ENCODE results near the gene CT45A5.
"Not testable (repeated sequence)": the region's sequence is repeated elsewhere in the genome, so short reads cannot be mapped to it uniquely, and the experiment has no call there.

The CT45A5 gene, protein sequence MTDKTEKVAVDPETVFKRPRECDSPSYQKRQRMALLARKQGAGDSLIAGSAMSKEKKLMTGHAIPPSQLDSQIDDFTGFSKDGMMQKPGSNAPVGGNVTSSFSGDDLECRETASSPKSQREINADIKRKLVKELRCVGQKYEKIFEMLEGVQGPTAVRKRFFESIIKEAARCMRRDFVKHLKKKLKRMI

DNA sequence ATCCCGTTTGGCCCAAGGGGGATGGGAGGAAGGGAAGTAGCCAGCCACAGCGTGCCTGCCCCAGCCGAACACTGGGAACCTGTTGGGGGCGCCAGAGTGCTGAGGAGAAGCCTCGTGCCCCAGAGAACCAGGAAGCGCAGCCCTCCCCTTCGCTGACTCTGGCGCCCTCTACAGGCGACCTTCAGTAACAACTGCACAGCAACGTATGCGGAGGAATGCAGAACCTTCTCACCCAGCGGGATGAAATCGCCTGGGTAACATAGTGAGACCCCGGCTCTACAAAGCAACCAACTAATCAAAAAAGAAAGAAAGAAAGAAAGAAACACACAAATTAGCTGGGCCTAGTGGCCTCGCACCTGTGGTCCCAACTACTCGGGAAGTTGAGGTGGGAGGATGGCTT, at the start of gene CT45A5:
Gene CT45A5 (minus strand): TSS at position 101 of the 400 bp plus-strand sequence. CDS start 3,774 bp downstream, outside the sequence.
- H3K4me3 ChIP-seq (ENCODE audit: control insufficient read depth, low read depth, low read length); DNase-seq (ENCODE audit: low read depth): not testable (repeated sequence)

DNA sequence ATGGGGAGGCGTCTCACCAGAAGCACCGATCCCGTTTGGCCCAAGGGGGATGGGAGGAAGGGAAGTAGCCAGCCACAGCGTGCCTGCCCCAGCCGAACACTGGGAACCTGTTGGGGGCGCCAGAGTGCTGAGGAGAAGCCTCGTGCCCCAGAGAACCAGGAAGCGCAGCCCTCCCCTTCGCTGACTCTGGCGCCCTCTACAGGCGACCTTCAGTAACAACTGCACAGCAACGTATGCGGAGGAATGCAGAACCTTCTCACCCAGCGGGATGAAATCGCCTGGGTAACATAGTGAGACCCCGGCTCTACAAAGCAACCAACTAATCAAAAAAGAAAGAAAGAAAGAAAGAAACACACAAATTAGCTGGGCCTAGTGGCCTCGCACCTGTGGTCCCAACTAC, 34.6 kb upstream of the CT45A5 start, which contains the start of gene CT45A2:
Gene CT45A2 (minus strand): TSS at position 101 of the 400 bp plus-strand sequence. CDS start 3,747 bp downstream, outside the sequence.
- not testable (repeated sequence) for DNase-seq (ENCODE audit: low read depth); H3K4me3 ChIP-seq (ENCODE audit: control insufficient read depth, low read depth, low read length)

DNA sequence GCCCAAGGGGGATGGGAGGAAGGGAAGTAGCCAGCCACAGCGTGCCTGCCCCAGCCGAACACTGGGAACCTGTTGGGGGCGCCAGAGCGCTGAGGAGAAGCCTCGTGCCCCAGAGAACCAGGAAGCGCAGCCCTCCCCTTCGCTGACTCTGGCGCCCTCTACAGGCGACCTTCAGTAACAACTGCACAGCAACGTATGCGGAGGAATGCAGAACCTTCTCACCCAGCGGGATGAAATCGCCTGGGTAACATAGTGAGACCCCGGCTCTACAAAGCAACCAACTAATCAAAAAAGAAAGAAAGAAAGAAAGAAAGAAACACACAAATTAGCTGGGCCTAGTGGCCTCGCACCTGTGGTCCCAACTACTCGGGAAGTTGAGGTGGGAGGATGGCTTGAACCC, 17.4 kb upstream of the CT45A5 start, which contains the start of gene CT45A6:
Gene CT45A6 (minus strand): TSS at position 101 of the 400 bp plus-strand sequence. CDS start 3,794 bp downstream, outside the sequence.
- H3K4me3 ChIP-seq (ENCODE audit: control insufficient read depth, low read depth, low read length); DNase-seq (ENCODE audit: low read depth): not testable (repeated sequence)

DNA sequence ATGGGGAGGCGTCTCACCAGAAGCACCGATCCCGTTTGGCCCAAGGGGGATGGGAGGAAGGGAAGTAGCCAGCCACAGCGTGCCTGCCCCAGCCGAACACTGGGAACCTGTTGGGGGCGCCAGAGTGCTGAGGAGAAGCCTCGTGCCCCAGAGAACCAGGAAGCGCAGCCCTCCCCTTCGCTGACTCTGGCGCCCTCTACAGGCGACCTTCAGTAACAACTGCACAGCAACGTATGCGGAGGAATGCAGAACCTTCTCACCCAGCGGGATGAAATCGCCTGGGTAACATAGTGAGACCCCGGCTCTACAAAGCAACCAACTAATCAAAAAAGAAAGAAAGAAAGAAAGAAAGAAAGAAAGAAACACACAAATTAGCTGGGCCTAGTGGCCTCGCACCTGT, 17.2 kb downstream of the CT45A5 start, which contains the start of gene CT45A3:
Gene CT45A3 (minus strand): TSS at position 101 of the 400 bp plus-strand sequence. CDS start 3,747 bp downstream, outside the sequence.
- H3K4me3 ChIP-seq (ENCODE audit: control insufficient read depth, low read depth, low read length); DNase-seq (ENCODE audit: low read depth): not testable (repeated sequence)

DNA sequence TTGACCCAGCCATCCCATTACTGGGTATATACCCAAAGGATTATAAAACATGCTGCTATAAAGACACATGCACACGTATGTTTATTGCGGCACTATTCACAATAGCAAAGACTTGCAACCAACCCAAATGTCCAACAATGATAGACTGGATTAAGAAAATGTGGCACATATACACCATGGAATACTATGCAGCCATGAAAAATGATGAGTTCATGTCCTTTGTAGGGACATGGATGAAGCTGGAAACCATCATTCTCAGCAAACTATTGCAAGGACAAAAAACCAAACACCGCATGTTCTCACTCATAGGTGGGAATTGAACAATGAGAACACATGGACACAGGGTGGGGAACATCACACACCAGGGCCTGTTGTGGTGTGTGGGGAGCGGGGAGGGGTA, 40.6 kb downstream of the CT45A5 start:
- not testable (repeated sequence) for H3K4me3 ChIP-seq (ENCODE audit: control insufficient read depth, low read depth, low read length); DNase-seq (ENCODE audit: low read depth)

DNA sequence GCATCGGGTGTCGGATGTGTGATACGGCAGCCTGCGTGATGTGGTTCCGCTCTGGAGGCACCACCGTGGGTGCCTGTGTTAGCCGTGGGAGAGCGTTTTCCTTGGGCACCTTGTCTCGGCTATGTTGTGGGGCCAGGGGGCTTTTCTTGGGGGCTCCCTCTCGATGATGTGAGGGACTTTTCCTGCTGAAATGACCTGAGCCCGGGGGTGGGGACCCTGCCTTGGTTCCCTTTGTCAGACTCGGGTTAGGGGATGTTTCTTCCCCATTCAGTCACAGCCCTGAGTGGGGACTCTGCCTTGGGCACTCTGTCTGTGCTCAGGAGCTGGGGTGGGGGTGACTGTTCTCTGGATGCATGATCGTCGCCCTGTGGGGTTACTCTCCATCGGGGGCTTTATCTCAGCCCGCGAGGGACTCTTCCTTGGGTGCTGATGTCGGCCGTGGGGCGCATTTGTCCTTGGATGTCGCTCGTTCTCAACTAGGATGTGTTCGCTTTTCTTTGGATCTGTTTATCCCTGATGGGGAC, 44.0 kb downstream of the CT45A5 start:
- no peak overlapping the region for H3K4me3 ChIP-seq (ENCODE audit: control insufficient read depth, low read depth, low read length)
- TF ChIP-seq, protein P1, sequence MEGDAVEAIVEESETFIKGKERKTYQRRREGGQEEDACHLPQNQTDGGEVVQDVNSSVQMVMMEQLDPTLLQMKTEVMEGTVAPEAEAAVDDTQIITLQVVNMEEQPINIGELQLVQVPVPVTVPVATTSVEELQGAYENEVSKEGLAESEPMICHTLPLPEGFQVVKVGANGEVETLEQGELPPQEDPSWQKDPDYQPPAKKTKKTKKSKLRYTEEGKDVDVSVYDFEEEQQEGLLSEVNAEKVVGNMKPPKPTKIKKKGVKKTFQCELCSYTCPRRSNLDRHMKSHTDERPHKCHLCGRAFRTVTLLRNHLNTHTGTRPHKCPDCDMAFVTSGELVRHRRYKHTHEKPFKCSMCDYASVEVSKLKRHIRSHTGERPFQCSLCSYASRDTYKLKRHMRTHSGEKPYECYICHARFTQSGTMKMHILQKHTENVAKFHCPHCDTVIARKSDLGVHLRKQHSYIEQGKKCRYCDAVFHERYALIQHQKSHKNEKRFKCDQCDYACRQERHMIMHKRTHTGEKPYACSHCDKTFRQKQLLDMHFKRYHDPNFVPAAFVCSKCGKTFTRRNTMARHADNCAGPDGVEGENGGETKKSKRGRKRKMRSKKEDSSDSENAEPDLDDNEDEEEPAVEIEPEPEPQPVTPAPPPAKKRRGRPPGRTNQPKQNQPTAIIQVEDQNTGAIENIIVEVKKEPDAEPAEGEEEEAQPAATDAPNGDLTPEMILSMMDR (conservative IDR thresholded peaks at IDR 0.05; ENCODE audit: control insufficient read depth, insufficient read depth, low read depth, low read length), result no peak
- DNase-seq (ENCODE audit: low read depth), result no peak

DNA sequence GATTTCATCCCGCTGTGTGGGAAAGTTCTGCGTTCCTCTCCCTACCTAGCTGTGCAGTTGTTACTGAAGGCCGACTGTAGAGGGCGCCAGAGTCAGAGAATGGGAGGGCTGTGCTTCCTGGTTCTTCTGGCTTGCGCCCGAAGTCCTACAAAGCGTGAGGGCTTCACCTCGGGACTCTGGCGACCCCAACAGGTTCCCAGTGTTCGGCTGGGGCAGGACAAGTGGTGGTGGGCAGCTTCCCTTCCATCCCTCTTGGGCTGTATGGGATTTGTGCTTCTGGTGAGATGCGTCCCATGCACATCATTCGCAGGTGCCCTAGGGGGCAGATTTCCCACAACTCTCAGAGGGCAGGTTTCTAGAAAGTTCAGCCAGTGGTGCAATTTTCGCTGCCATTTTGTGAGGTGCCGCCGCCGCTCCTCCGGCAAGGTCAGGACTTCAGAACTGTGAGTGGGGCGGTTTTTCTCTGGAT, 44.6 kb downstream of the CT45A5 start:
- DNase-seq (ENCODE audit: low read depth), result no peak
- TF ChIP-seq, protein P1 (conservative IDR thresholded peaks at IDR 0.05; ENCODE audit: control insufficient read depth, insufficient read depth, low read depth, low read length), result peak; percentile 28
- no peak overlapping the region for H3K4me3 ChIP-seq (ENCODE audit: control insufficient read depth, low read depth, low read length)

DNA sequence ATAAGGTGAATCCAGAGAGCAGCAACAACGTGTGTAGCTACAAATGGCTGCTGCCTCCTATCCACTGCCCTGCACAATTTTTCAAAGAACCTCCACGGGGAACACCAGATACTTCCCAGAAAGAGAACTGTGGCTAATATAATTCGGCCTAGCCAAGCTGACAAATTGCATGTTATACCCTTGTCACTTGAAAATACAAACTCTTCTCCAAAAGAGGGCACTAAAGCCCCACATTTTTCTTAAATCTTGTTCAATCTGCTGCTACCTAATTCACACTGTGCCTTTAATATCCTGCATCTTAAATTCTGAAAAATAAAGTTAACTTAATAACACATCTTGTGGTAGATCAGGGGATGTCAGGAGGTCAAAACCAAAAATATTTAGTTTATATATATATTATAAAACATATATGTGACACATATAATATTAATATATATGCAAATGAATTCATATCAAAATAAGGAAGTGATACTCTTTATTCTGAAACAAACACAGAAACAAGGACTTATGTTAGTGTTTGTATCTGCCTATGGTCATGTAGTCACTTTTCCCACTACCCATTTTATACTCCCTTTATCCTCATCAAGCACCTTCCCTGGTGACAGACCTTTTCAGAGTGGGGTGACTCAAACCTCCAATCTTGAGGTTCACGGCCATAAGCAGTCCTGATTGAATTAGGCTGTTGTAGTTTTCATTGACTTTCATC, 47.8 kb downstream of the CT45A5 start:
- TF ChIP-seq, protein P1 (conservative IDR thresholded peaks at IDR 0.05; ENCODE audit: control insufficient read depth, insufficient read depth, low read depth, low read length), result no peak
- H3K4me3 ChIP-seq (ENCODE audit: control insufficient read depth, low read depth, low read length), result no peak overlapping the region
- peak; percentile 3 for DNase-seq (ENCODE audit: low read depth)

DNA sequence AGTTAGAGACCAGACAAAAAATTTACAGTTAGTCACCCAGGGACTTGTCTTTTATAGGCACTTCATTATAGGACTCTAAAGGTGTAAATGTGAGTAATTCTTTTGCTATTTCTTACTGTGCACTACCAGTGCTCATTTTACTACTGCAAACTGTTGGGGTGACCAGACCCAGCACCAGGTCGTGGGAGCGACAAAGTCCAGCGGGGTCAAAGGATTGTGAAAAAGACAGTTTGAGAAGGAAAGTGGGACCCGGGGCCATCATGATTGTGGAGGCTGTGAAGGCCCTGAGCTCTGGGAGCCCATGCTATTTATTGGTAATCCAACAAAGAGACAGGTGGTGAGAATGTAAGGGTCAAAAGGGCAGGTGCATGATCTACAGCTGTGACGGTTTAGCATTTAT, 50.6 kb downstream of the CT45A5 start:
- DNase-seq (ENCODE audit: low read depth); H3K4me3 ChIP-seq (ENCODE audit: control insufficient read depth, low read depth, low read length): not testable (repeated sequence)

Measured in fibroblast of mammary gland (primary cell).